ENCODE data around the gene PLCB4.

Gene PLCB4

DNA sequence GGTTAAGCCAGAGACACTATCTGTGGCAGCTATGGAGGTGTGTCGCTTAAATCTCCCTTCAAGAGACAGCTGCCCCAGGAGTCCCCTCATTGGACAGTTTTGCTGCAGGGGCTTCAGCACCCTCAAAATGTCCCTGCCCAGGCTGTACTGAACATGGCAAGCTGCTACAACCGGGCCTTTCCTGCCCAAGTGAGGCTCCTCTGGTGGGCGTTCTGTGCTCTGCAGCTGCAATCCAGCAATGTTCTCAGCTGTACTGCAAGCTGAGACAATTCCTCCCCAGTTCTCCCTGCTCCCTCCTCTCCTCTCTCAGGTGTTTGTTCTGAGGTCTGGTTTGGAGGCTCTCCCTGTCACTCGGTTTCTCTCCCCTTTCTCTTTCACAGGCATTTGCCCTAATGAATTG is 254.7 kb downstream of the PLCB4 start:
- no peak for DNase-seq (ENCODE audit: low read depth)

DNA sequence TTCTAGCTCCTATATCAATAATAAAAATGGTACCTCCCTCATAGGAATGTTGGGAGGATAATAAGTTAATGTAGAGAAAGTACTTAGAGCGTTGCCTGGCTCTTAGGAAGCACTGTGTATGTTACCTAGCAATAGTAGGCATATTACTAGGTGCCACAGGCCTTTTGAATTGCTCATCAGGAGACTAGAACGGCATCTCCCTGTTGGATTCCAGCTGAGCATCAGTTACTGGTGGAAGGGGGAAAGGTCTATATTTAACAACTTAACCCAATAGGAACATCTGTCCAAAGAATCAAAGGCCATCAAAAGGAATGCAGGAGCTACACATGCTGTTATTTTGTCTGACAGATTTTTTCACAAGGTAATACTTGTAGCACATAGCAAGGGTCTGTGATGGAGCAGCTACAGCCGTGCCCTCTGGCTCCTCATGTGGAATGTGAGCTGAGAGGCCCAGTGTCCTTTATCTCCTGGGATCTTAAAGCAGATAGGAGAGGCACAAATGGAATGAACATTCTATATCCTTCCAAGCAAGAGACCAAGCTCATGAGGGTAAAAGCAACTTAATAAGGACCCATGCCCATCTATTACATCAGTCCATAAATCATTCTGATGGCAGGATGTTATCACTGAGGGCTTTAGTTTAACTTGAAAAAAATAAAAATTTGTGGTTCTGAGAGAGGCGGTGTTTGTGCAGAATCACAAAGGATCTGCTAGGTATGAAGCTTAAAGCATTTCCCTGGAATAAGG is 260.6 kb downstream of the PLCB4 start:
- DNase-seq (ENCODE audit: low read depth), result no peak

DNA sequence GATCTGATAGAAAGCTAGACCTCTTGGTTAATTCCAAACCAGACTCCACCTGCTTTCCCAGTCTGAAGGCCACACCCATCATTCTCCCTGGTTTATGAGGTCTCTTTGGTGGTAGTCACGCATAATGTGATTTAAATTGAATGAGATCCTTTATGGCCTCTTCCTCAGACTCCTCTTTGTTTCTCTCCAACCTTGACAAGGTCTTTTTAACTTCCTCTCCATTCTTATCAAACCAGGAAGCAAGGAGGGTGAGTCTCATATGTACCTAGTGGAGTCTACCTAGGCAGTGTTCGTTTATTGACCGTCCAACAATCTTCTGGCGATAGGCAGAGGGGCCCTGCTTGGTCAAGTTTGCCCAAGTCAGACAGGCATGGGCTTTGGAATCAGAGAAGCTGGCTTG is 261.3 kb downstream of the PLCB4 start:
- DNase-seq (ENCODE audit: low read depth), result no peak

DNA sequence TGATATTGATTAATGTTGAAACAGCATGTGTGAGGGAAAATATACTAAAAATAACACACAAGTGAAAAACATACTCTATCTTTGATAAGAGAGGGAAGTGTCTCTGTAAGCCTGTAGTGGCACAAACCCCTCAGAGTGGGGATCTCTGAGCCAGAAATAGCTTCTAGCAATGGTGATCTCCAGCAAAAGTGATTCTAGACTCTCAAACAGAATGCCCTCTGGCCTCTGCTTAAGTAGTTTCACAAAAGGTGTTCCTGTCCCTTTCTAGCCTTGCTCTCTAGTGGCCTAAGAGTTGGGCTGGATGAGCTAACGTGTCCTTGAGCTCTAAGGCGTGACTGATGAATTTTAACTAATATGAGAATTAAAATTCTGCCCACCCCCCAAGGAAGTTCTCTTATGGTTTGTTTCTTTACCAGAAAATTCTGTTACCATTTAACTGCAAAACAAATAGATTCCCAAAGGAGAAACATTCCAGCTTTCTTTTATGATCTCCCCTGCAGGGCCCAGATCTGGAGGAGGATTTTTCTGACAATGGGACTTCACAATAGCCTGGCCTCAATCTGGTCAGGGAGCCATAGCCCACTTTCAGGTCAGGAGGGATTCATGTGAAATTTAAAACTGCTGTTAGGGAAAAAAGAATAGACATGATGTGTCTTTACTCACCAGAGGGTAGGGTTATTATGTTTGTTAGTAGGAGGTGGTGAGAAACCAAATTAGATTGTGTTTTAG is 263.0 kb downstream of the PLCB4 start:
- no peak for DNase-seq (ENCODE audit: low read depth)

DNA sequence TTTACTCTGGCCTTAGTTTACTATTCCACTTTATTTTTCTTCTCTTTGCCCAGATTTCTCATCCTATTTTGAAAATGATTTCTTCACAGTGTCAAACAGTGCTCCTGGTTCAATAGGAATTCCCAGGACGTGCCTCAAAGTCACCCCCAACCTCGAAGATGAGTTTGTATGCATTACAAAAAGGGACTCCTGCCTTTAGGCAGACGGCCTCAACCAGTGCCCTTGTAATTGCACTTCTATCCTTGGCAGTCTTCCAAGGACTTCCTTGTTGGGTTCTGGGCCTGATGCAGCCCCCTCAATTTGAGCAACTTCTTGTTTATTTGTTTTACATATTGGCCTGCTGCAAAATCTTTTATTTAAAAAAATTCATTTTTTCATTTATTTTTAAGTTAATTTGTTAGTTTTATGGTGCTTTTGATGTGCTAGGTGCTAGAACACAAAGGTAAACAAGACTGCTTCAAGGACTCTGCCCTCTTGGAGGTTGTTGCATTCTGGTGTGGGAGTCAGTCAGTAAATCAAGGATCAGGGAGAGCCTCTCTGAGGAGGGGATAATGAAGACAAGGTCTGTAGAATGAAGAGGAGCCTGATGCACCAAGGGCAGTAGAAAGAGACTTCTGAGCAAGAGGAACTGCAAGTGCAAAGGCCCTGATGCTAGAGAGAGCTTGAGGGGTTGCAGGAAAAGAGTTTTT is 264.0 kb downstream of the PLCB4 start:
- no peak for DNase-seq (ENCODE audit: low read depth)

DNA sequence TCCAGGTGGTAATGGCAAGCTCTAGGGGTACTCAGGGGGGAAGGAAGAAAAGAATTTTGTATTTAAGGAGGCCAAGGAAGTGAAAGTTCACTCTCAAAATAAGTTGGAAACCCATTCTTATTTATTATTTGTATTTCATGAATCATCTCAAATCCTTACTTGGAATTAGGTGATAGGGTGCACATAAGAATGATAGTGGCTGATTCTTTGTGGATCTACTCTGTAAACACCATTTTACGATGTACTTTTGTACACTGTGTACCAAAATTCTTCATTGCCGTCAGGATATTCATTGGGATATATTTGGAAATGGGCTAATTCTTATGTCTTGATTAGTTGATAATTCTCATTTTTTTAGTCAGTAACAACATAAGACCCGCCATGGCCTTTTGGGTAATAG is 266.0 kb downstream of the PLCB4 start:
- DNase-seq (ENCODE audit: low read depth), result no peak

DNA sequence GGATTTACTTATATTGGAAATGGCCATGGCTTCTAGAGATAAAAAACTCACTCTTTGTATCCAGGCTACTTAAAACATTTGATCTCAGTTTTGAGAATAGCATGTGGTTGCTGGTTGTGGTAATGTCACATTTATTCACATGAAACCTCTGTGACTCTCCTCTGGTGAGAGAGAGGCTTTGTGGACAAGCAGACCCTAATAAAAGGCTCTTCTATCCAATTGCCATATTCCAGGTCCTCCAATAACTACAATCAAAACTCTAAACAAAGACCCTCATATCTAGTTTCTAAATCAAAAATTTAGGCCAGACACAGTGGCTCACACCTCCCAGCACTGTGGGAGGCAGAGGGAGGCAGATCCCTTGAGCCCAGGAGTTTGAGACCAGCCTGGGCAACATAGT is 269.2 kb downstream of the PLCB4 start:
- no peak for DNase-seq (ENCODE audit: low read depth)

DNA sequence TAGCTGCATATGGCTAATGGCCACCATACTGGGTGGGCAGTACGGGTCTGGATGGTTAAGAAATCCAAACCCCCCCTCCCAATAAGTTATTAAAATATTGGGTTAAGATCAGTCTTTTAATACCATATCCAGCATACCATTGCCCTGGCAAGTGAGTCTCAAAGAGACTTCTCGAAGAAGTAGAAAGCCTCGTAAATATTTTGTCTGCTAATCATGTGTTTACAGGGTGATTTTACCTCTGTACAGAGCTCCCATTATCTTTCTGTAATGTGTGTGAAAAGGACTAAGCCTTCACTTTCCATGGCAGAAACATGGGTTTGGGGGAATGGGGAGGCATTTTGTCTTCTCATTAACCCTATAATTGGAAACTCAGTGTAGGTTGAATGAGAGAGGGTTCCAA is 270.8 kb downstream of the PLCB4 start:
- no peak for DNase-seq (ENCODE audit: low read depth)

DNA sequence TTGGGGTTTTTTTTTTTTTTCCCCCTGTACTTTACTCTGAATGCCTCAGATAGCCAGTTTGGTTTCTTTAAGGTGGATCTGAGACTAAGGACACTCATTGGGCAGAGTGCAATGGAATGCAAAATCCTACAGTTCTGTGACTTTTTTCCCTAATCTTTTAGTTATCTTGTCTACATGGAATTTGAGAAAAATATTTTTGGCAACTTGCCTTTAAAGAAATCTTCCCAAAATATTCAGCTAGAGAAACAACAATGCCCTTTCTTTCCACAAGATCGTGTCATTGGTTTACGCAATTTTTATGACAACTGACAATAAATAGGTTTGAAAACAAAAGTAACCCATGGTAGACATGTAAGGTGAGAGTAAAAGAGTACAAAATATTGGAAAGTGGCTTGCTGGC is 273.8 kb downstream of the PLCB4 start:
- DNase-seq (ENCODE audit: low read depth), result no peak

DNA sequence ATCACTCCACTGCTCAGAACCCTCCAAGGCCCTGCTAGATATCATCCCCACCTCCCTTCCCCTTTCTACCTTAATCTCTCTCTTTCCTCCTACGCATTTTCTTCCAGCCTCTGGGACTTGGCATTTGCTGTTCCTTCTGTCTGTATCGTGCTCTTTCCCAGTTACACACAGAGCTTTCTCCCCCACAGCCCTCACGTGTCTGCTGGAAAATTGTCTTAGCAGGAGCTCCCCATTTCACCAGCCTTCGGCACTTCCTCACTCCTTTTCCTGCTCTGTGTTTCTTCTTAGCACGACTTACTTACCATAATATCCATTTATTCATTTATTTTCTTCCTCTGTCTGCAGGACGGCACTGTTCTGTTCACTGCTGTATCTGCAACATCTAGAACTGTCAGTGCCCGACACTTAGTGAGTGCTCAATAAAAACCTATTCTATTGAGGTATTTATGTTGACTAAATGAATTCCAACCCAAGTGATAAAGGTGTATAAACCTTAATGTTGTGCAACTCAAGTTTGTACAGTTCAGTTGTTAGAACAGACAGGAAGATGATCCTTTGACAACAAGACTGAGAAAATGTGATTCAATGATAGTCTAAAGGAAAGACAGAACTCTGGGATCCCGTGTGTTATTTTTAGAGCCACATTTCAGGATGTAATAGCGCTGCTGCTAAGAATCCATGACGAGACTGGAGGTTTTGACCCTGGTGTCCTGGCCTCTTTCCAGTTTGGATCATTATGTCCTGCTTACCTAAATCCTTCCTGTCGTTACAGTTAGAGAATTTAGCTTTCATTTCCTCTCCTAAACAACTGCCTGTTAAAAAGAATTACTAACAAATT is 275.4 kb downstream of the PLCB4 start:
- no peak for DNase-seq (ENCODE audit: low read depth)

DNA sequence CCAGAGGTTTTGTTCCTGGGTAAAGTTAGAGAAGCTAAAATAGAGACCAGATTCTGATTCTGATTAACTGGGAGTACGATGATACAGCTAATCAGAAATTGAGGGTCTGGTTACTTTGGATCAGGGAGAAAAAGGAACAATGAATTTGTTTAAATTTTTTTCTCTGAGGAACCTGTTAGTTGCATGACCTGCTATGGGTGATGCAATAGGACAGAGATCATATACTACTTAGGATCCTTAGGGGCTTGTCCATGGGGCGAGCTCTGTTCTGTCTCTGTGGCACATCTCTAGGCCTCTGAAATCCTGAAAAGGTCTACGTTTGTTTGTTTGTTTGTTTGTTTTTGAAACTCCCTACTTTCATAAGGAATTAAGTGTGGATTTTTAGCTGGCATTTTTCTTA is 279.4 kb downstream of the PLCB4 start:
- DNase-seq (ENCODE audit: low read depth), result no peak

DNA sequence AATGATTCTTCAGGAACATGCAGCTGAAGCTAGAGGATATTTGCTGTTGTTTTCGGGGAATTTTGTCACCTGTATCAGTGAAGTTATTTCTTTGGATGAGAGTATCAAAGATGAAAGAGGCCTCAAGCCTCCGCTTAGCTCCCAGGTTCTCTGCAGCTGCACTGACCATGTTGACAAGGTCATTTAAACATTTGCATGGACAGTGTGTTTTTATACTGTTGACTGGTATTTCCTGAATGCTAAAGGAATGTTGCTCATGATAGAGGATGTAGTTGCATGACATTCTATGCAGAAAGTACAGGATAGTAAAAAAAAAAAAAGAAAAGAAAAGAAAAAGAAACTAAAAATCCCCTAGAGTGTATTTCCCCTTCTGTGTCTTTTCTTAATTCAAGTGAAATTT is 279.9 kb downstream of the PLCB4 start:
- DNase-seq (ENCODE audit: low read depth), result no peak

DNA sequence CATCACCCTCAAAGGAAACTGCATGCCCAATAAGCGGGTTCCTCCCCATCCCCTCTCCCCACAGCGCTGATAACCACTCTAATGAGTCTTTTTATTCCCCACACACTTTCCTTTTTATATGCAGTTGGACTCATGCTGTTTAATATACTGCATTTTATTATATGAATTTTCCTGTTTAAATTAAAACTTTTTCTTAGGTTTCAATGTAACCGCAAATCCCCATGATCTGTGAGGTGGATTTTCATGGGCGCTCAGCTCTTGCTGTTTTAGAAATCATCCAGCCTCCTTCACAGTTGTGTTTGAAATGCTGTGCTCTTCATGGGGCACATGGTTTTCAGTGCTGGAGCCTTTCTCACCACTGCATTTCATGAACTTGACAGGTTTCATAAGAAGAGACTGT is 280.4 kb downstream of the PLCB4 start:
- no peak for DNase-seq (ENCODE audit: low read depth)

DNA sequence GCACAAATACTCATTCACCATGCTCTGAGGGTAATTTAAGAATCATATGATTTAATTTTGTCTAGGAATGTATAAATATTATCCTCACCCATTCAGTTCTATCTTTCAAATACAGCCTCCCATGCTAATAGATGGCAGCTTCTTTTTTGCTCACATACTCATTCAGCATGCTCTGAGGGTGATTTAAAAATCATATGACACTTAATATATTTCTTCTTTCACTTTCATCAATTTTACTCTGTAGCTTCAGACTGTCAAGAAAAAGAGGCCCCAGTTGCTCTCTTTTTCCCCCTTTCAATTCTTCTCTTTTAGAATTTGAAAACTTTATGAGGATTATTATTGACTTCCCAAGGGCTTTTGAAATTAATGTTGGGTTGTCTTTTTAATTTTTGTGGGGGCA is 283.9 kb downstream of the PLCB4 start:
- no peak for DNase-seq (ENCODE audit: low read depth)

DNA sequence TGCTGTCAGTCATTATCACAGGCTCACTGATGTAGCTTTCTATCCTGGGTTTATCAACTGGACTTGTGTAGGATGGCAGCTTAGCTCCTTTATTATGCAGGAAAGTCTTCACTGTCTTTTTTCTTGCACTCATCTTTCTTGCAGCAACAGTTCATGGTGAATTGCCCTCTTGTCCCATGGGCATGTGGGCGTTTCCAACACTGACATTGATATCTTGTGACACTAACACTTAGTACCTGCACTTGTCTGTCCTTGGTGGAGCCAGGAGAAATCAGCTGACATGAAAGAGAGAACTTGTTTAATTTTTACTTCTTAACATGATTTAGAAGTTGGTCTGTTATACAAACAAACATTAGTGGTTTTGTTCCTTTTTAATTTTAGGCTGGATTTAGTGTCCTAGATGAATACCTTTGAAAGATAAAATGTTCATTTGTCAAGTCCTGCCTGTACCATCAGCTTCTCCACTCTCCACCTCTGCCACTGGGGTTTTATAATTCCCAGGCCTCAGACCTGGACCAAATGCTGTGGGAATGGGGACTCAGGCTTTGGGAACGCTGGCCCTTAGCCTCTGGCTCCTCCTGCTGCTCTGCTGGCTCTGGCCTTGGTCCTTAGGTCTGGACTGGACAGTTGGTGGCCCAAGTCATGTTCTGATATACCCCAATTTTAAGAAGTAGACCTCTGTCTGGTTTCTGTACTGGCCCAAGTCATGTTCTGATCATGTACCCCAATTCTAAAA is 284.5 kb downstream of the PLCB4 start:
- DNase-seq (ENCODE audit: low read depth), result no peak

DNA sequence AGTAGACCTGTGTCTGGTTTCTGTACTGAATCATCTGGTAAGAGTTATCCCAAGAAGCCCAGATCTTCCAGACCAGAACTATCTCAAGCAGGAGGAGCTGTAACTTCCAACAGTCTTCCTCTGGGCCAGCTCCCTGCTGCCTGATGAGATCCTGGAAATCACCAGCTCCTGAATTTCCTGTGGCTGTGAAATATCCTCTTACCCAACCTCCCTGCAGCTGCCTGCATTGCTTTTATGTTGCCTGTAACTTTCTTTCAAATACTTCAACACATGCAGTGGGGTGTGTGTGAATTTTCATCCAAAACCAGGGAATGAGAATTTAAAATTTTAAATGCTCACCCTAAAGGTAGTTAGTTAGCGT is 285.0 kb downstream of the PLCB4 start:
- no peak for DNase-seq (ENCODE audit: low read depth)

DNA sequence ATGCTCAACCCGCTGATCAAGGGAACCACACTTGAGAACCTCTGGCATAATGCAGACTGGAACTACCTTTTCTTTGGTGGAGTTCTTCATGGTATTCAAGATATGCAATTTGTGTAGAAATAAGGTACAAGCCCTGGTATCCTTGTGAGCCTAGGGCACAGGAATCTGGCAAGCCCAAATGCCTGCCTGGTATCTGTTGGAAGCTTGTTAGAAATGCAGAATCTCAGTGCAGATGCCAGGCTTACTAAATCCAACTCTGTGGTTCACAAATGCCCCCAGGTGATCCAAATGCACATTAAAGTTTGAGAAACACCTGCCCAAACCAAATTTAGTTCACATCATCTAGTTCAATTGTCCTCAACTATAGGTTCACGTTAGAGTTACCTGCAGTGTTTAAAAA is 285.7 kb downstream of the PLCB4 start:
- no peak for DNase-seq (ENCODE audit: low read depth)

DNA sequence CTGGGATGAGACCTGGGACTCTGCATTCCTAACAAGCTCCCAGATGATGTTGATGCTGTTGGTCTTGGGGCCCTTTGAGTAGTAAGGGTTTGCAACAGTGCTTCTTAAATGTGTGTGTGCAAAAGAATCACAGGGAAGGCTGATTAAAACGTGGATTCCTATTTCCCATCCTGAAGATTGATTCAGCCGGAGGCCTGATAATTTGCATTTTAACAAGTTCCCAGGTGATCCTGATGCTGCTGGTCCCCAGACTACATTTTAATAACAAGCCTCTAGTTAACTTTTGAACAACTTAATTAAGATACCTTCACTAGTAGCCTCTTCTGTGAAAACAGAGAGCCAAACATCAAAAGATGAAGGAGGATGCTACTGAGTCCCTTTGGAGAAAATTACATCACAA is 289.1 kb downstream of the PLCB4 start:
- DNase-seq (ENCODE audit: low read depth), result no peak

DNA sequence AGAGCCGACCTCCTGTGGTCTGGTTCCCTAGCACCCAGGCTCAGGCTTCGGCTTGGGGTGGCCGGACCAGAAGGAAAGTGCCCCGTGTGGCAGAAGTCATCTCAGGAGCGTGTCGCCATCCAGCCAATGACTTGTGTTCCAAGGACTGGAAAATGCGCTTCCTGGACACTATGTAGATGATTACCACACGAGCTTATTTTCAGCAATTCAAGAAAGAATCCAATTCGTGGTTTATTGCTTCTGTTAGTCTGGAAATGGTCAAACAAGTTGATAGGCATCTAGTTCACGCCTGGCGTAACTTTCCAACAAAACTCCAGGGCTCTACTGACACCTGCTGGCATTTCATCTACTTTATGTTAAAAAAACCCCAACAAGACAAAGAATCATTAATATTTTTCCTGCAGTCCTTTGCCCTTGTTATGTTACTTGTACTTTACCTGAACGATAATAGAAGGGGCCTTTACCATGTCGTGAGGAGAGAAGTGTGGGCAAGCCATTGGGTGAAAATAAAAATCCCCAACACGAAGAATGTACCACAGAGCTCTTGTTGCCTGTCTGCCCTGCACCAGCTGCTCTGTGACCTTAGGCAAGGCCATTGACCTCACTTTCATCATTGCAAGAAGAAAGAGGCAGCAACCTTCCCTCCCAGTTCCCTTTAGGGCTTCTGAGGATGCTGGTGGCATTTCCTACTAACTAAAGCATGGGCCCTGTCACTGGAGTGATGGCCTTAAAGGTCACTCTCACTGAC is 290.8 kb downstream of the PLCB4 start:
- DNase-seq (ENCODE audit: low read depth), result no peak

DNA sequence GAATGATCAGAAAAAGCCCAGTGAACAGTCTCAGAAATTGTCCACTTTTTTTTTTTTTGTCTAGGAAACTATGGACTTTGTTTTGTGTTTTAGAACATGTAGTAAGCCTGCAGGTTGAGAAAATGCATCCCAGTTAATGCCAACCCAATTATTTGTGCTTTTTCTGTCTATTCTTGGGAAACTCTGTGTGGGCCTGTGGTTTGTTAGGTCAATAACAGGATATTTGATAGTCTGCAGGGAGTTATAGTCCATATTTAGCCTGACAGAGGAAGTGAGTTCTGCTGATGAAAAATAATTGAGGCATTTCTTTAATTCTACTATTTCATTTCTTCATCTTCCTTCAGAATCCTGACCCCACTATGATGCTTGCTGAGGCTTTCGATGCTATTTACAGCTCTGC is 291.5 kb downstream of the PLCB4 start:
- DNase-seq (ENCODE audit: low read depth), result no peak

DNA sequence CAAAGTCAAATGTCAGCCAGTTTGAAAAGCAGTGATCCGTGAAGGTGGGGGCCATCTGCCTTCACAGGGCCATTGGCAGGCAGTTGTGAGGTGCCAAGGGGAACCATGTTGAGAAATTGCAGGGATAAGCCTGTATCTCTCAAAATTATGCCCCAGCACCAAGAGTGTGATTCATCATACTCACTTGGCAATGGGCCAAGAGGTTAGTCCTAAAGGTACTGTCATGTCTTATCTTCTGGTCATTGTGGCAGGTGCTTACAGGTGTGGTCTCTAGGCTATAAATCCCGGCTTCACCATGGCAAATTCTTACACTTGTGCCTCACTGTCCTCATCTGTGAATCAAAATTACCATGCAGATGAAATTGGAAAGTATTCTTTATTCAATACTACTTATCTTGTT is 294.8 kb downstream of the PLCB4 start:
- no peak for DNase-seq (ENCODE audit: low read depth)

All from stimulated activated CD8-positive, alpha-beta memory T cell treated with anti-CD3 and anti-CD28 coated beads, Interleukin-7, amount 100 ng/mL, for 24 hours (primary cell).